ENCODE data around the gene KCNAB1. TPM values are rescaled to one million over a fixed set of nuclear protein-coding genes. Genes with fewer than 3 reads are reported as not detected.

KCNAB1 gene
- total and polyA plus RNA-seq, 2 of the 8 experiments (the other 6 are each of a cell fraction or from before 2014, with no cell fraction given), result 0.51 to 2.3 TPM

DNA sequence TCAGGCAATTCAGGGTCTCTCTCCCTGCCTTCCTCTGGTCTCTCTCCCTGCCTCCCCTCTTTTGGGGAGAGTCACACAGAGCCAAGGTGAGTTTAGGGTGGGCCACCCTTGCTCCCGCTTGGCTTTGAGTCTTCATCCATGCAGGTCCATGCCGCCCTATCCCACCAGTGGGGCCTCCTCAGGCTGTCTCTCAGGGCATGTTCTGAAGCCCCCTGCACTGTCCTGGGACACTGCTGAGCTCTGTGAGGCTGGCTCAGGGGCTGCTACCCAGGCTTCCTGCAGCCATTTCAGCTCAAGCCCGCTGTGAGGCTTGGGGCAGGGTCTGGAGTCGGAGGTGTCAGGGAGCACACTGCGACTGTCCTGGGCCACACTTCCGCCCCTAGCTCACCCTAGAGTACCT is 231.4 kb downstream of the KCNAB1 start (continued):
- TF ChIP-seq, protein P1, sequence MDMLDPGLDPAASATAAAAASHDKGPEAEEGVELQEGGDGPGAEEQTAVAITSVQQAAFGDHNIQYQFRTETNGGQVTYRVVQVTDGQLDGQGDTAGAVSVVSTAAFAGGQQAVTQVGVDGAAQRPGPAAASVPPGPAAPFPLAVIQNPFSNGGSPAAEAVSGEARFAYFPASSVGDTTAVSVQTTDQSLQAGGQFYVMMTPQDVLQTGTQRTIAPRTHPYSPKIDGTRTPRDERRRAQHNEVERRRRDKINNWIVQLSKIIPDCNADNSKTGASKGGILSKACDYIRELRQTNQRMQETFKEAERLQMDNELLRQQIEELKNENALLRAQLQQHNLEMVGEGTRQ (IDR thresholded peaks at IDR 0.05; ENCODE audit: low read length), result no peak
- TF ChIP-seq JUND (IDR thresholded peaks at IDR 0.05; ENCODE audit: low read length) (no peak), SIX5 (IDR thresholded peaks at IDR 0.05; ENCODE audit: low read depth, low read length) (no peak), NANOG (IDR thresholded peaks at IDR 0.05; ENCODE audit: insufficient read depth, low read depth, low read length, poor library complexity, severe bottlenecking) (no peak)

All from H1 (cell line).